ENCODE measurements around the gene VASN. TPM values are rescaled to one million over a fixed set of nuclear protein-coding genes. Genes with fewer than 3 reads are reported as not detected.

Gene VASN
- total and polyA plus RNA-seq, 9 of the 15 experiments (the other 6 are each of a cell fraction or from before 2014, with no cell fraction given), result 0.01 to 2.5 (median 0.41) TPM; not detected in 1

DNA sequence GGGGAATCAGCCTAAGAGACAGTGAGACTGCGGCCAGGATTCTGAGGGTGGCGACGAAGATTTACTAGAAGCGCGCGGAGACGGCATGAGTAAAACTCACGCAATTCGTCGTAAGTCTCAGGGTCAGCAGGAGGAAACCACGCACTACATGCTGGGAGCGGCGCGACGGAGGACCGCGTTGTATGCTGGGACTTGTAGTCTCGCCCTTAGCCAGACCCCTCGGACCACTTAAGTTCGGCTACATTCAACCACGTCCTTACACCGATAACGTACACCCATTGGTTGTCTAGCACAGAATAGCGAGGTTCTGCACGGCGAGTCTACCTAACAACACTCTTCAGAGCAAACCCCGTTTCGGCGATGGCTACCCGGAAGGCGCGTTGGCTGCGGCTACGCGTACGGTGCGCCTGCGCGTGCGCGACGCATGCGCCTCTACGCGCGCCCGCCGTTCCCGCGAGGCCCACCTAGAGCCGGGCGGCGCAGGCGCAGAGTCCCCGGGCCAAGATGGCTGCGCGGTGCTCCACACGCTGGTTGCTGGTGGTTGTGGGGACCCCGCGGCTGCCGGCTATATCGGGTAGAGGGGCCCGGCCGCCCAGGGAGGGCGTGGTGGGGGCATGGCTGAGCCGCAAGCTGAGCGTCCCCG, 53.9 kb downstream of the VASN start, which contains the start of gene DNAJA3 (continued):
- TF ChIP-seq LEF1 (IDR thresholded peaks at IDR 0.05), result peak; percentile 50; the same call in 1 of the 2 replicates
- no peak for TF ChIP-seq CBX5 (IDR thresholded peaks at IDR 0.05; ENCODE audit: borderline replicate concordance, low read depth)
- TF ChIP-seq PRPF4 (IDR thresholded peaks at IDR 0.05; ENCODE audit: insufficient read depth, low read depth, low read length, poor library complexity, severe bottlenecking), result no peak
- no peak for TF ChIP-seq ETS2 (tag; IDR thresholded peaks at IDR 0.05; ENCODE audit: borderline replicate concordance, poor library complexity, severe bottlenecking)
- peak; percentile 88 for TF ChIP-seq KDM5B (IDR thresholded peaks at IDR 0.05; ENCODE audit: insufficient replicate concordance, low read depth, low read length)
- TF ChIP-seq MYC (IDR thresholded peaks at IDR 0.05; ENCODE audit: low read depth, low read length), result peak; percentile 98
- TF ChIP-seq MYC (CRISPR knock-in tag; IDR thresholded peaks at IDR 0.05; ENCODE audit: borderline replicate concordance, low read depth), result no peak; the same call in 1 of the 2 replicates
- peak; percentile 46 for TF ChIP-seq USF1 (CRISPR knock-in tag; IDR thresholded peaks at IDR 0.05)
- TF ChIP-seq ZNF239 (CRISPR knock-in tag; IDR thresholded peaks at IDR 0.05), result no peak
- peak; percentile 69; the same call in 1 of the 2 replicates for TF ChIP-seq ELF4 (CRISPR knock-in tag; IDR thresholded peaks at IDR 0.05)
- TF ChIP-seq TSC22D4 (tag; IDR thresholded peaks at IDR 0.05), result no peak
- no peak; the same call in 1 of the 2 replicates for TF ChIP-seq ZC3H8 (IDR thresholded peaks at IDR 0.05)
- TF ChIP-seq PATZ1 (CRISPR knock-in tag; IDR thresholded peaks at IDR 0.05; ENCODE audit: borderline replicate concordance), result no peak
- no peak for TF ChIP-seq SAP30 (IDR thresholded peaks at IDR 0.05; ENCODE audit: borderline replicate concordance, insufficient read depth, low read depth, low read length, poor library complexity, severe bottlenecking)
- peak; percentile 78 for TF ChIP-seq HMGN3 (IDR thresholded peaks at IDR 0.05; ENCODE audit: borderline replicate concordance, extremely low read depth, insufficient read length, low read depth, low read length)
- TF ChIP-seq CAMTA2 (CRISPR knock-in tag; conservative IDR thresholded peaks at IDR 0.05), result no peak
- no peak for TF ChIP-seq HDAC6 (IDR thresholded peaks at IDR 0.05; ENCODE audit: low read depth, low read length)
- no peak for TF ChIP-seq HDGF (IDR thresholded peaks at IDR 0.05)
- no peak for TF ChIP-seq HOXB6 (CRISPR knock-in tag; IDR thresholded peaks at IDR 0.05; ENCODE audit: borderline replicate concordance)
- TF ChIP-seq, protein P1, sequence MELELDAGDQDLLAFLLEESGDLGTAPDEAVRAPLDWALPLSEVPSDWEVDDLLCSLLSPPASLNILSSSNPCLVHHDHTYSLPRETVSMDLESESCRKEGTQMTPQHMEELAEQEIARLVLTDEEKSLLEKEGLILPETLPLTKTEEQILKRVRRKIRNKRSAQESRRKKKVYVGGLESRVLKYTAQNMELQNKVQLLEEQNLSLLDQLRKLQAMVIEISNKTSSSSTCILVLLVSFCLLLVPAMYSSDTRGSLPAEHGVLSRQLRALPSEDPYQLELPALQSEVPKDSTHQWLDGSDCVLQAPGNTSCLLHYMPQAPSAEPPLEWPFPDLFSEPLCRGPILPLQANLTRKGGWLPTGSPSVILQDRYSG (tag; conservative IDR thresholded peaks at IDR 0.05; ENCODE audit: low read depth), result no peak
- TF ChIP-seq ZNF41 (CRISPR knock-in tag; conservative IDR thresholded peaks at IDR 0.05), result 0 out of 2 replicates have a peak, but pooled peaks have one; percentile 46
- TF ChIP-seq BRCA1 (IDR thresholded peaks at IDR 0.05), result no peak
- TF ChIP-seq BRCA1 (CRISPR knock-in tag; IDR thresholded peaks at IDR 0.05), result no peak
- peak; percentile 74 for TF ChIP-seq CBX1 (IDR thresholded peaks at IDR 0.05; ENCODE audit: low read depth)
- TF ChIP-seq MYNN (IDR thresholded peaks at IDR 0.05), result no peak
- TF ChIP-seq MYNN (CRISPR knock-in tag; IDR thresholded peaks at IDR 0.05), result no peak

All from K562 (cell line).